GM21381 (cell line): ENCODE data around the gene FAM111B.

ENCODE experiments used
- ATAC-seq: cut with Tn5 transposase; IDR thresholded peaks from one replicate; pipeline ENCODE4 v1.9.1; 2021; ENCODE audit warnings: mild to moderate bottlenecking, moderate library complexity; ENCODE audit not compliant: unreplicated experiment

Gene FAM111B

GRCh38 chr11:59151761-59152160 is 44.7 kb downstream of the FAM111B start:
- ATAC-seq = peak; percentile 50

GRCh38 chr11:59152312-59152951 is 45.4 kb downstream of the FAM111B start:
- peak; percentile 72 for ATAC-seq

- ATAC-seq = no peak
Measured at GRCh38 chr11:59154610-59155009, 47.6 kb downstream of the FAM111B start.

- no peak for ATAC-seq
Measured at GRCh38 chr11:59157433-59157832, 50.4 kb downstream of the FAM111B start.

DNA sequence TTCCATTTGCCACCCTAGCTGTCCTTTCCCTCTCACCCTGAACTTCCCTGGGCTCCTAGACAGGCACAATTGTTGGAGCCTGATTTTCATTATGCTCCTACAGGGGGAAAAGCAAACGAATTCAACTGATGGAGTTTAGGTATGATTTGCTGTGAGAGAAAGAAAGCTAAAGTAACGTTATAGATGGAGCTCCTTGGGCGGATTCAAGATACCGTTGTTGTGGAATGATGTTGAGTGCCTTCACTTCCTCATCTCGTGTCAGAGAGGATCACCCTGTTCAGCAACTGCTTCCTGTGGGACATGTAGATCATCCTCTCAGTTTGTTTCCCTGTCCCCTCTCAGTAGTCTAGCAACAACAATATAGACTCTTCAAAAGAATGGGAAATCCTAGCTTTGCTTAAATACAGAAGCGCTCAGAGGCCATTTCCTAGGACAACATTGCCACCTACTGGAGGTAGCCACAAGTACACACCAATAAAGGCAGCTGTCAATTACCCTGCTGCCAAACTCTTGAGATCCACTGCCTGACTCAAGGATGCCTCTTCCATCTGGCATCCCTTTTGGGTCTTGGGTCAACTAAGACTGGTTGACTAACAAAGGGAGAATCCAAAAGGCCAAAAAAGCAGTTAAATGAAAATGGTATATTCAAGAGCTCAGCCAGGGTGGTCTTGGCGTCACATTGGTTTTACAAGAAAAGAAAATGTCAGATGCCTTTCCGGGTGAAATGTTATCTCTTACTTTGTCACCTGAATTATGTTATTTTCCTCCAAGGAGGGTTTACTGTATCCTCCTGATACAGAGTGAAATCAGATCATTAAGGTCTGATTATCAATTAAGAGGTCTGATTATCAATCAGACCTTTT is 51.4 kb downstream of the FAM111B start:
- peak; percentile 85 for ATAC-seq

DNA sequence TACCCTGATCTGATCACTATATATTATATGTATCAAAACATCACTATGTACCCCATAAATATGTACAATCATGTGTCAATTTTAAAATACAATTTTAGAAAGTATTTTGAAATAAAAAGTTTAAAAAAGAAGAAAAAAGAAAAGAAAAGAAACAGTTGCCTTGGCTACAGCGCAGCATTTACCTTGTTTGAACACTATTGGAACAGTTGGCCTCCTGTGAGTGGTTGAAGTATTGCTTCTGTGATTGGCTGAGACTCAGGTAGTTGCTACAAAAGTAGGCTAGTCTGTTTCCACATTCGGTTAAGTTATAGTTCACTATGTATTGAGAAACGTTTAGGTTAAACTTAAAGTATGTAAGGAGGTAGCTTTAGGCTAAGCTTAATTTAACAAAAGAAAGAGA is 57.0 kb downstream of the FAM111B start:
- ATAC-seq = no peak

DNA sequence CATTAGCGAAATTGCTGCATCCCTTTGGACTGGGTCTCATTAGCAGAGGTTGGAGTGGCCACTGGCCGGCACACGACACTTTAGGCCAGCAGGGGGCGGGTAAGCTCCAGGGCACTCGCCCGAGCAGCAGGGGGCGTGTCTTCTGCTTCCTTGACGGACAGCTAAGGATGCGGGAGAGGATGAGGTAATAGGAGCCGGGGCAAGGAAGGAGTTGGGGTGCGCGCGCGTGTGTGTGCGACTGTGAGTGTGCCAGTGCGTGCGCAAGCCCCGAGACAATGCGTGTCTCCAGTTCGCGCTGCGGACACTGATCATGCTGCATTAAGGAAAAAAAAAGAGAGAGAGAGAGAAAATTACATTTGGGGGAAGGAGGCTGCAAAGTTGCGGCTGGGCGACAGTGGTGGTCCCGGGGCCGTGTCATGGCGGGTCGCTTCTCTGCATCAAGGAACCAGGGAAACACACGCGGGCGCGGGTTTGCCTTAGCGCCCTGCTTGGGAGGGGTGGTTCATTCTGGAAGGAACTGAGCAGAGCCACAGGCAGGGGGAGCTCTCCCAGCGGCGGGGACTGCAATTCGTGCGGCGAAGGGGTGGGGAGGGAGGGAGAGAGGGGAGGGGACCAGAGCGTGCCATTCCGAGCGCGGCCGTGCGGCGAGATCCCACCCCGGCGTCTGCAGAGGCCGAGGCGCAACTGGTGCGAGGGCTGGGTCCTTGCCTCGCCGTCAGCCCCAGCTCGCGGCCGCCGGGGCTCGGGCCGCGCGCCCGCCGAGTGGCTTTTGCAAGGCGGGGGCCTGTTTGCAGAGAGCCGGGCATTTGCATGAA is 64.7 kb downstream of the FAM111B start, which contains the start of gene DTX4:
Gene DTX4 (plus strand): TSS at position 625 of the 815 bp plus-strand sequence. CDS start 464 bp downstream, outside the sequence.
- peak; percentile 68 for ATAC-seq

DNA sequence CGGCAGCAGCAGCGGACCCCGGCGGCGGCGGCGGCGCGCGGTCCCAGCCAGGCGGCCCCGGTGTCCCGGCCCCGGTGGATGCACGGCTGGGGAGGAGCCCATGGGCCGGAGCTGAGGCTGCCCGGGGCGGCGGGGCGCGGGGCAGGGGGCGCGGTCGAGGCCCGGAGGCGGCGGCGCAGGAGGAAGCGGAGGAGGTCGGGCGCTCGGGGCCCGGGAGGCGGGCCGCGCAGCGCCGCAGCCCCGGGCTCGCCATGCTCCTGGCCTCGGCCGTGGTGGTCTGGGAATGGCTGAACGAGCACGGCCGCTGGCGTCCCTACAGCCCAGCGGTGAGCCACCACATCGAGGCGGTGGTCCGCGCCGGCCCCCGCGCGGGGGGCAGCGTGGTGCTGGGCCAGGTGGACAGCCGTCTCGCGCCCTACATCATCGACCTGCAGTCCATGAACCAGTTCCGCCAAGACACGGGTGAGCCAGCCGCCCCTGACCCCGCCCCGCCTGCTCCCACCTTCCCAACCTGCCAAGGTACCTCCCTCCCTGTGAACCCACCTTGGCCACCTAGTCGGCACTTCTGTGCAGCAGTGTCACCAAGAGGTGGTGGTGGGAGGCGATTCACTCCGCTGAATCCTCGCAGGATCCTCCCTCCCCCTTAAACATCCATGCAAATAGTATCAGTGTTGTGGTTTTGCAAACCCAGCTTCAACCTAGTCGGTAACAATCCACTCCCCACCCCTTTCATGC is 65.5 kb downstream of the FAM111B start:
- peak; percentile 32 for ATAC-seq

GRCh38 chr11:59173080-59173963 is 66.3 kb downstream of the FAM111B start:
- peak; percentile 1 for ATAC-seq

DNA sequence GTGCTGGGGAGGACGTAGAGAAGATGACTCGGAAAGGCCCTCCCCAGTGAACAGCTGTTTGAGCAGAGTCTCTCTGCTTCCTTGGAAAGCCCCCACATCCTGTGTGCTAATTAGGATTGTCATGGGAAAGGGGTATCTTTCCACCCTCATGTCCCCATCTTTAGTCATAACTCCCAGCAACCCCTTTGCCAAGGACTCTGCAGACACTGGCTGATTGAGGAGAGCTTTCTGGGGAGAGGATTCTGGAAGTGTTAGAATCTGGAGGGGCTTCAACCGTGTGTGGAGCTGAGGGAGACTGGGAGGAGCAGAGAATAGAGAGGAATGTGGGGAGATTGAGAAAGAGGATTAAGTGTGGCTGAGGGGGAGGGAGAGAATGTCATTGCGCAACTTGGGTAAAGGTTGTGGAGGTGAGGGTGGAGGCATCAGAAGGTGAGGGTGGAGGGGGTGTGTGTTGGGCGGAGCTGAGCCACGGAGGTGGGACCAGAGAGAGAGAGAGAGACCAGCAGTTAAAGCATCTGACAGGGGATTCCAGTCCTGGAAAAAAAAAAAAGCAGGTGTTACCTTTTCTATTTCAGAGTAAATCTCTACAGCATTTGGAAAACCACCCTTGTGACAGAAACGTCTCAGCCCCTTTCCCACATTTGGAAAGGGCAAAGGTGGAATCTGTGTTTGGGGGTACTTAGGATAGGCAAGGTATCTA is 67.1 kb downstream of the FAM111B start:
- no peak for ATAC-seq

DNA sequence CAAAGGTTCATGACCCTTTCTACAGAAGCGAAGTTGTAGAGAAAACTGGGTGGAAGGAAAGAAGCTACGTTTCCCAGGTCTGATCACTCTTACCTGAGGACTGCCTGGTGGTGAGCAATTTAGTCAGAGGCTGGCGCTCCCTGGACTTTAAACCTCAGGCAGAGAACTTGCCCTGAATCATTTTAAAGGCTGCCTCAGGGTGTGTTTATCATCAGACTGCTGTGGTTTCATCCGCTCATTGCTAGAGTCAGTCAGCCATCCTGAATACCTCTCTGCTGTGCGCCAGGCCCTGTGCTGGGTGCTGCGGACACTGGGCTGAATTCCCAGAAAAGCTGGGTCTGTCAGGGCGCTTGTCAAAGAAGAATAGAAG is 67.6 kb downstream of the FAM111B start:
- ATAC-seq = no peak

- ATAC-seq = no peak
Measured at GRCh38 chr11:59175091-59175501, 68.1 kb downstream of the FAM111B start.

DNA sequence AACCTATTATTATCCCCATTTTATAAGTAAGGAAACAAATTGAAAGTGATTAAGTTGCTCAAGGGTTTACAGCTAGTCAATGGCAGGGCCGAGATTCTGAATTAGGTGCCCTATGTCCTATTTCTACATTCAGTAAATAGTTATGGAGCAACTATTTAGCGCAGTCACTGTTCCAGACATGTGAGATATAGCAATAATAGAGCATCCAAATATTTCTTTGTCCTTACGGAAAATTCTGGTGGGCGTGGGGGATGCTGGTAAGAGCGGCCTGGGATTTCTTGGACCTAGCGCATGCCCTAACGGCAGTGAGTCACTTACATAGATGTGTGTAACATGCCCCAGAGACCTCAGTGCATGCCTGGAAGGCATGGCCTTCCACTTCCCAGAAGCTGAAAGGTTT is 69.3 kb downstream of the FAM111B start:
- no peak for ATAC-seq
